Adrenal gland (tissue), 12 donors: Measurements from ENCODE around the gene RASSF8. TPM values are rescaled to one million over a fixed set of nuclear protein-coding genes. Genes with fewer than 3 reads are reported as not detected.
"Not testable (repeated sequence)": the region's sequence is repeated elsewhere in the genome, so short reads cannot be mapped to it uniquely, and the experiment has no call there.

Experiments
- DNase-seq, 7 donors: peaks; one replicate each; pipeline ENCODE4 v3.0.0-alpha.2; 2019 to 2020
- H3K27ac ChIP-seq, 5 donors: fragments of 200-600 bp; sonication (generic) in 4 of 5; 1 replicate in 3 of 5; 2 replicates in 2 of 5; pipeline versions ENCODE4 v1.5.1 to v1.8.0; 2016 to 2020; ENCODE audit warnings: mild to moderate bottlenecking in 1 of 5
- H3K27me3 ChIP-seq: fragments of 200-600 bp; 2 replicates; pipeline ENCODE4 v1.8.0; 2021
- H3K36me3 ChIP-seq, 2 donors: fragments of 200-600 bp; replicated peaks in 1 of 2; 1 replicate in 1 of 2; 2 replicates in 1 of 2; pipeline versions ENCODE4 v1.5.1 to v1.8.0; 2018 to 2022
- H3K4me1 ChIP-seq, 2 donors: fragments of 200-600 bp; replicated peaks in 1 of 2; 1 replicate in 1 of 2; 2 replicates in 1 of 2; pipeline versions ENCODE4 v1.5.1 to v1.8.0; 2018 to 2021
- H3K4me3 ChIP-seq, 4 donors: fragments of 200-600 bp; sonication (generic) in 3 of 4; one replicate each; pipeline ENCODE4 v1.5.1; 2016 to 2018
- H3K9me3 ChIP-seq, 3 donors: fragments of 200-600 bp; sonication (generic) in 1 of 3; replicated peaks in 1 of 3; 1 replicate in 2 of 3; 2 replicates in 1 of 3; pipeline versions ENCODE4 v1.5.1 to v1.8.0; 2016 to 2021
- POLR2A ChIP-seq, 2 donors: fragments of 450-650 bp; IDR thresholded peaks; one replicate each; pipeline ENCODE4 v1.6.1; 2017; ENCODE audit warnings: antibody characterized with exemption in 2 of 2, mild to moderate bottlenecking in 2 of 2, moderate library complexity in 1 of 2
- WGBS, 4 donors: extraction: QIAGEN DNeasy Blood & Tissue Kit in 2 of 4; methylation state at CpG; one replicate each; pipeline versions ENCODE4 v1.1.5 to v1.1.7; 2013 to 2017; 5-methylcytosine and 5-hydroxymethylcytosine counted together
- intact Hi-C, 2 donors: fragments of 100-400 bp; cut with DNase I; formaldehyde crosslinking; loops; one replicate each; pipeline versions ENCODE4 v1.14.1 to v1.15.0; 2022 to 2023
- polyA plus RNA-seq, 3 donors: library from polyadenylated mRNA; stranded (reverse); fragments of 200-250 nt in 2 of 3; fragments of 350-450 nt in 1 of 3; fragmentation: Illumina TruSeq in 1 of 3; extraction: RNeasy Lipid Tissue Mini Kit (QIAGEN cat#74804) in 1 of 3; gene quantifications; one replicate each; pipeline ENCODE4 v1.2.3, GENCODE V29; 2013 to 2014
- total RNA-seq, 9 donors: library from RNA; depleted of rRNA in 4 of 9; stranded (reverse); fragments of >200 nt in 4 of 9; fragments of 120-200 nt in 1 of 9; fragmentation: NEBNext Ultra II Directional in 1 of 9; extraction: Animal tissue kit (Norgen Biotek cat#: 25700) in 1 of 9; gene quantifications; one replicate each; pipeline versions ENCODE4 v1.1.0 to v1.2.4, GENCODE V29; 2013 to 2023
- TF ChIP-seq, protein P1 (sequence below), 6 experiments: fragments of 450-650 bp in 4 of 6; fragments of 200-600 bp in 2 of 6; sonication (generic) in 1 of 6; IDR thresholded peaks; 1 replicate in 5 of 6; 2 replicates in 1 of 6; pipeline versions ENCODE4 v1.5.1 to v1.8.0; 2016 to 2021; ENCODE audit warnings: antibody characterized with exemption in 6 of 6, mild to moderate bottlenecking in 2 of 6, moderate library complexity in 1 of 6
- donor health status: healthy with polysubstance abuse.
- donor health status: Bipolar disorder and iron deficiency.
- donor health status: DM: yes; HTN: yes; CAD: no.
- donor health status: DM: no; HTN: no; CAD: no.
- donor health status: DM: no; HTN: no; CAD: no.
- donor health status: DM: yes; HTN: yes; CAD: no.

Gene RASSF8
- total and polyA plus RNA-seq, 12 donors, result 6.5 to 85.7 (median 43.9) TPM

- Histone ChIP-seq H3K9me3 (no peaks in the 10 kb centered on the region), H3K27me3 (no peaks in the 10 kb centered on the region), H3K36me3 (no peaks in the 10 kb centered on the region), H3K4me1 (peaks cover 0 to 26% of the 10 kb centered on the region in 2 donors), H3K4me3 (no peak overlapping the region), H3K27ac (no peak overlapping the region)
- no peak for DNase-seq
- intact Hi-C loops, result no loop called here
- WGBS, 4 donors, result 85 to 90% (median 87%) methylated on average over 4 of the region's 4 CpGs
- no peak for TF ChIP-seq POLR2A (IDR thresholded peaks at IDR 0.05)
- TF ChIP-seq, protein P1, sequence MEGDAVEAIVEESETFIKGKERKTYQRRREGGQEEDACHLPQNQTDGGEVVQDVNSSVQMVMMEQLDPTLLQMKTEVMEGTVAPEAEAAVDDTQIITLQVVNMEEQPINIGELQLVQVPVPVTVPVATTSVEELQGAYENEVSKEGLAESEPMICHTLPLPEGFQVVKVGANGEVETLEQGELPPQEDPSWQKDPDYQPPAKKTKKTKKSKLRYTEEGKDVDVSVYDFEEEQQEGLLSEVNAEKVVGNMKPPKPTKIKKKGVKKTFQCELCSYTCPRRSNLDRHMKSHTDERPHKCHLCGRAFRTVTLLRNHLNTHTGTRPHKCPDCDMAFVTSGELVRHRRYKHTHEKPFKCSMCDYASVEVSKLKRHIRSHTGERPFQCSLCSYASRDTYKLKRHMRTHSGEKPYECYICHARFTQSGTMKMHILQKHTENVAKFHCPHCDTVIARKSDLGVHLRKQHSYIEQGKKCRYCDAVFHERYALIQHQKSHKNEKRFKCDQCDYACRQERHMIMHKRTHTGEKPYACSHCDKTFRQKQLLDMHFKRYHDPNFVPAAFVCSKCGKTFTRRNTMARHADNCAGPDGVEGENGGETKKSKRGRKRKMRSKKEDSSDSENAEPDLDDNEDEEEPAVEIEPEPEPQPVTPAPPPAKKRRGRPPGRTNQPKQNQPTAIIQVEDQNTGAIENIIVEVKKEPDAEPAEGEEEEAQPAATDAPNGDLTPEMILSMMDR (IDR thresholded peaks at IDR 0.05), result no peak
Measured at GRCh38 chr12:26054383-26054782, 95.9 kb downstream of the RASSF8 start.

DNA sequence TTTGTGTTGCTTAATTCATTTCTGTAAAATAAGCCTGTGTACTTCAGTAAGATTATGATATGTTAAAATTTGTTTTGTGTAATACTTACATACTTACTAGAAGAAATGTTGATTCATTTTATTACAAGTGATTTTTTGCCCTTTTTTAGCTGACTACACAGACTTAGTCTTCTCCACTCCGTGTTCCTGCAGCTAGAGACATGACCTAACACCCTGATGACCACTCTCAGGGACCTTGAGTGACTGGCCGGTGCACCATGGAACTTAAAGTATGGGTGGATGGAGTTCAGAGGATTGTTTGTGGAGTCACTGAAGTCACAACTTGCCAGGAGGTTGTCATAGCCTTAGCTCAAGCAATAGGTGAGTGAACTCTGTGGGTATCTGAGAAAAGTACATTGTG, 96.6 kb downstream of the RASSF8 start:
- no peak overlapping the region for H3K27ac ChIP-seq
- no peak overlapping the region for H3K4me3 ChIP-seq
- WGBS, 4 donors, result 44 to 57% (median 49%) methylated on average over 2 of the region's 2 CpGs
- peaks cover 0 to 26% of the 10 kb centered on the region in 2 donors for H3K4me1 ChIP-seq
- TF ChIP-seq, protein P1 (IDR thresholded peaks at IDR 0.05), result no peak
- no peak for TF ChIP-seq POLR2A (IDR thresholded peaks at IDR 0.05)
- intact Hi-C loops, result no loop called here
- H3K9me3 ChIP-seq, result no peaks in the 10 kb centered on the region
- no peaks in the 10 kb centered on the region for H3K27me3 ChIP-seq
- H3K36me3 ChIP-seq, result no peaks in the 10 kb centered on the region
- DNase-seq, result peak in 2 of 7 donors; percentile 12 to 14

DNA sequence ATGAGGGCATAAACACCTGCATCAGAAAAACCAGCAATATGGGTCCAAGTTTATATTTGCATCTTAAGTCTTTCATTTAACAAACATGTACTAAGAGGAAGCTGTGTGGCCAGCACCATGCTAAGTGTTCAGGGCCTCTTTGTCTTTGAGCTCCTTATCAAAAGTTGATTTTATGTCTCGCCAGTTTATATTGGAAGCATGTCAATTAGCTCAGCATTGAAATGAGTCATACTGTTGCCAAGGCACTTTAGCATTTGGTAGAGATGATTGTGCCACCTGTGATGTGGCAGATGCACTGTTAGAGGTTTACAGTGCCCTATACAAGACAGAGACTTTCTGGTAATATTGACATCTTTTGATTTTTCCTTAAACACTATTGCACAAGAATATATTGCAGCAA, 97.9 kb downstream of the RASSF8 start:
- 33 to 53% (median 36%) methylated on average over 1 of the region's 1 CpG for WGBS, 4 donors
- intact Hi-C loops, result no loop called here
- H3K4me1 ChIP-seq, result peaks cover 0 to 26% of the 10 kb centered on the region in 2 donors
- H3K4me3 ChIP-seq, result no peak overlapping the region
- H3K27me3 ChIP-seq, result no peaks in the 10 kb centered on the region
- H3K36me3 ChIP-seq, result no peaks in the 10 kb centered on the region
- peak in 1 of 7 donors; percentile 11 for DNase-seq
- no peaks in the 10 kb centered on the region for H3K9me3 ChIP-seq
- no peak overlapping the region for H3K27ac ChIP-seq
- no peak for TF ChIP-seq POLR2A (IDR thresholded peaks at IDR 0.05)
- TF ChIP-seq, protein P1 (IDR thresholded peaks at IDR 0.05), result no peak

DNA sequence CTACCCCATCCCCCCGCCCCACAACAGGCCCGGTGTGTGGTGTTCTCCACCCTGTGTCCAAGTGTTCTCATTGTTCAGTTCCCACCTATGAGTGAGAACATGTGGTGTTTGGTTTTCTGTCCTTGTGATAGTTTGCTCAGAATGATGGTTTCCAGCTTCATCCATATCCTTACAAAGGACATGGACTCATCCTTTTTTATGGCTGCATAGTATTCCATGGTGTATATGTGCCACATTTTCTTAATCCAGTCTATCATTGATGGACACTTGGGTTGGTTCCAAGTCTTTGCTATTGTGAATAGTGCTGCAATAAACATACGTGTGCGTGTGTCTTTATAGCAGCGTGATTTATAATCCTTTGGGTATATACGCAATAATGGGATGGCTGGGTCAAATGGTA, 98.8 kb downstream of the RASSF8 start:
- WGBS, 4 donors, result 96 to 99% (median 97%) methylated on average over 6 of the region's 6 CpGs
- H3K27ac ChIP-seq, H3K9me3 ChIP-seq, intact Hi-C loops, H3K27me3 ChIP-seq, DNase-seq, H3K36me3 ChIP-seq, H3K4me3 ChIP-seq: not testable (repeated sequence)
- H3K4me1 ChIP-seq, result peaks cover 0 to 26% of the 10 kb centered on the region in 2 donors

GRCh38 chr12:26058308-26058707, 99.8 kb downstream of the RASSF8 start:
- no peaks in the 10 kb centered on the region for H3K36me3 ChIP-seq
- H3K27ac ChIP-seq, result no peak overlapping the region
- TF ChIP-seq POLR2A (IDR thresholded peaks at IDR 0.05), result no peak
- TF ChIP-seq, protein P1 (IDR thresholded peaks at IDR 0.05), result no peak
- no peaks in the 10 kb centered on the region for H3K9me3 ChIP-seq
- intact Hi-C loops, result no loop called here
- H3K27me3 ChIP-seq, result no peaks in the 10 kb centered on the region
- peaks cover 0 to 24% of the 10 kb centered on the region in 2 donors for H3K4me1 ChIP-seq
- WGBS, 4 donors, result 90 to 95% (median 93%) methylated on average over 8 of the region's 8 CpGs
- no peak overlapping the region for H3K4me3 ChIP-seq
- DNase-seq, result no peak
